Lung (tissue), 12 donors: ENCODE results near the gene BIRC6. TPM values are rescaled to one million over a fixed set of nuclear protein-coding genes. Genes with fewer than 3 reads are reported as not detected.

ENCODE experiments used
- ATAC-seq: fragments of 200-7000 bp; cut with Tn5 transposase; one replicate; pipeline ENCODE4 v1.9.1; 2020; ENCODE audit warnings: moderate number of reproducible peaks; ENCODE audit not compliant: insufficient read depth, low FRiP score
- DNase-seq, 3 donors: peaks; one replicate each; pipeline ENCODE4 v3.0.0-alpha.2; 2013 to 2017
- H3K27ac ChIP-seq, 2 donors: one replicate each; pipeline ENCODE4 v1.5.1; 2013; ENCODE audit warnings: mild to moderate bottlenecking in 2 of 2, moderate library complexity in 2 of 2, control low read depth in 1 of 2, inconsistent platforms in 1 of 2, low read depth in 1 of 2, low read length in 1 of 2
- H3K27me3 ChIP-seq, 3 donors: one replicate each; pipeline ENCODE4 v1.5.1; 2013; ENCODE audit warnings: low read length in 2 of 3; ENCODE audit not compliant: control insufficient read depth in 3 of 3, insufficient read depth in 3 of 3
- H3K36me3 ChIP-seq, 4 donors: one replicate each; pipeline ENCODE4 v1.5.1; 2013; ENCODE audit warnings: low read length in 4 of 4, mild to moderate bottlenecking in 1 of 4, moderate library complexity in 1 of 4; ENCODE audit not compliant: control insufficient read depth in 4 of 4, insufficient read depth in 4 of 4
- H3K4me1 ChIP-seq, 5 donors: one replicate each; pipeline ENCODE4 v1.5.1; 2013; ENCODE audit warnings: low read length in 5 of 5, mild to moderate bottlenecking in 2 of 5, moderate library complexity in 1 of 5; ENCODE audit not compliant: control insufficient read depth in 5 of 5, insufficient read depth in 5 of 5
- H3K4me3 ChIP-seq: one replicate; pipeline ENCODE4 v1.5.1; 2013; ENCODE audit warnings: mild to moderate bottlenecking, control low read depth, moderate library complexity
- H3K9ac ChIP-seq, 2 donors: one replicate each; pipeline ENCODE4 v1.5.1; 2013; ENCODE audit warnings: low read length in 2 of 2, control low read depth in 1 of 2; ENCODE audit not compliant: insufficient read depth in 1 of 2
- H3K9me3 ChIP-seq, 4 donors: one replicate each; pipeline ENCODE4 v1.5.1; 2013; ENCODE audit warnings: low read length in 3 of 4, mild to moderate bottlenecking in 1 of 4, moderate library complexity in 1 of 4; ENCODE audit not compliant: control insufficient read depth in 4 of 4, insufficient read depth in 3 of 4
- CTCF ChIP-seq: IDR thresholded peaks from 2 replicates; pipeline ENCODE4 v1.5.1; 2012; ENCODE audit warnings: mild to moderate bottlenecking; ENCODE audit errors: control extremely low read depth, extremely low read depth
- WGBS, 2 donors: extraction: QIAGEN DNeasy Blood & Tissue Kit; methylation state at CpG; one replicate each; pipeline ENCODE4 v1.1.7; 2013; 5-methylcytosine and 5-hydroxymethylcytosine counted together
- polyA plus RNA-seq, 2 donors: library from polyadenylated mRNA; stranded (reverse); fragments of 200-250 nt; gene quantifications; one replicate each; pipeline ENCODE4 v1.2.1, GENCODE V29; 2013
- total RNA-seq, 2 donors: library from RNA; depleted of rRNA in 1 of 2; stranded (reverse); fragments of >200 nt in 1 of 2; gene quantifications; one replicate each; pipeline ENCODE4 v1.2.1, GENCODE V29; 2014 to 2021
- donor health status: control.
- donor health status: control.
- donor health status: Bipolar disorder and iron deficiency.
- donor health status: healthy.
- donor health status: DM: yes; HTN: yes; CAD: no.

Gene BIRC6
- total and polyA plus RNA-seq, 4 donors, result 12.2 to 229 (median 51.5) TPM

- peaks cover 0 to 5% (median 0%) of the 10 kb centered on the region in 4 donors for H3K9me3 ChIP-seq
- DNase-seq (no peak), ATAC-seq (no peak)
- no peaks in the 10 kb centered on the region for H3K27me3 ChIP-seq
- H3K9ac ChIP-seq, result no peak overlapping the region
- no peak overlapping the region for H3K27ac ChIP-seq
- H3K36me3 ChIP-seq, result peaks cover 2 to 18% (median 13%) of the 10 kb centered on the region in 4 donors
- H3K4me1 ChIP-seq, result no peaks in the 10 kb centered on the region
- 86 to 88% methylated on average over 2 of the region's 2 CpGs for WGBS, 2 donors
- no peak for TF ChIP-seq CTCF
- H3K4me3 ChIP-seq, result no peak overlapping the region
Measured at GRCh38 chr2:32564417-32565035, 207.7 kb downstream of the BIRC6 start.

- DNase-seq, result no peak
- Histone ChIP-seq H3K4me3 (no peak overlapping the region), H3K36me3 (peaks cover 2 to 18% (median 13%) of the 10 kb centered on the region in 4 donors), H3K9me3 (peaks cover 0 to 5% (median 0%) of the 10 kb centered on the region in 4 donors), H3K27me3 (no peaks in the 10 kb centered on the region), H3K27ac (no peak overlapping the region), H3K9ac (no peak overlapping the region), H3K4me1 (no peaks in the 10 kb centered on the region)
- TF ChIP-seq CTCF, result no peak
- WGBS, 2 donors, result 95 to 97% methylated on average over 1 of the region's 1 CpG
- ATAC-seq, result no peak
Measured at GRCh38 chr2:32565902-32566301, 209.1 kb downstream of the BIRC6 start.

- Histone ChIP-seq H3K4me3 (no peak overlapping the region), H3K4me1 (no peaks in the 10 kb centered on the region), H3K9ac (no peak overlapping the region), H3K27ac (no peak overlapping the region), H3K27me3 (no peaks in the 10 kb centered on the region), H3K36me3 (peaks cover 4 to 13% (median 8%) of the 10 kb centered on the region in 4 donors), H3K9me3 (no peaks in the 10 kb centered on the region)
- DNase-seq (no peak), ATAC-seq (no peak)
- WGBS, 2 donors, result 93 to 99% methylated on average over 3 of the region's 3 CpGs
- no peak for TF ChIP-seq CTCF
Measured at GRCh38 chr2:32572030-32572429, 215.2 kb downstream of the BIRC6 start.

GRCh38 chr2:32572737-32573136, 215.9 kb downstream of the BIRC6 start:
- WGBS, 2 donors, result 76 to 85% methylated on average over 2 of the region's 2 CpGs
- ATAC-seq (no peak), DNase-seq (no peak)
- Histone ChIP-seq H3K9ac (no peak overlapping the region), H3K4me3 (no peak overlapping the region), H3K27me3 (no peaks in the 10 kb centered on the region), H3K27ac (no peak overlapping the region), H3K36me3 (peaks cover 4 to 13% (median 8%) of the 10 kb centered on the region in 4 donors), H3K9me3 (no peaks in the 10 kb centered on the region), H3K4me1 (no peaks in the 10 kb centered on the region)
- TF ChIP-seq CTCF, result no peak
